GM21786 (cell line): ENCODE measurements around the gene MRPS34.

Experiments
- ATAC-seq: cut with Tn5 transposase; IDR thresholded peaks from one replicate; pipeline ENCODE4 v1.9.1; 2021; ENCODE audit not compliant: unreplicated experiment

Gene MRPS34

DNA sequence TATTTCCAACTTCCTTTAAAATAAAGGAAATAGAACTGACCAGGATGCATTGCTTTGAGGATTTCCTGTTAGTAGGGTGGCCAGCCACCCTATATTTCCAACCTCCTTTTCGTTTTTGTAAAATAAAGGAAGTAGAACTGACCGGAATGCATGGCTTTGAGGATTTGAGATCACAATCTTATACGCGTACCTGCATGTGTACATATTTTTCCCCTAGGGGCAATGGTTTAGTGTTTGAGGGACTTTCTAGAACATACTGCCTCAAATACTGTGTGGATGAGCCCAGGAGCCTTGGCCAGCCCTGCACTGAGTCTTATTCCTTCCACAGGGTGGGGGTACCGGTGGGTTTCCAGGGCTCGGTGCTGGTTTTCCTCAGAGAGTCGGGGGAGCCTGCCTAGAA lies 41.3 kb downstream of the MRPS34 start:
- no peak for ATAC-seq

DNA sequence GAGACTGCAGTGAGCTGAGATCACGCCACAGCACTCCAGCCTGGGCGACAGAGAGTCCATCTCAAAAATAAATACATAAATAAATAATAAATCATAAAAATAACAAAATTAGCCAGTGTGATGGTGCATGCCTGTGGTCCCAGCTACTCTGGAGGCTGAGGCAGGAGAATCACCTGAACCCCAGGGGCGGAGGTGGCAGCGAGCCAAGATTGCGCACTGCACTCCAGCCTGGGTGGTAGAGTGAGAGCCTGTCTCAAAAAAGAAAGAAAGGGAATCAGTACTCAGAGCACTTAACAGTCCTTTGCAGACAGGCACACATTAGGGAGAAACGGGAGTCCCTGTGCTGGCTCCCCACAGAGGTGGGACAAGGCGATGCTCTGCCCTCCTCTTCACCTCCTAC lies 41.9 kb downstream of the MRPS34 start:
- ATAC-seq, result no peak

DNA sequence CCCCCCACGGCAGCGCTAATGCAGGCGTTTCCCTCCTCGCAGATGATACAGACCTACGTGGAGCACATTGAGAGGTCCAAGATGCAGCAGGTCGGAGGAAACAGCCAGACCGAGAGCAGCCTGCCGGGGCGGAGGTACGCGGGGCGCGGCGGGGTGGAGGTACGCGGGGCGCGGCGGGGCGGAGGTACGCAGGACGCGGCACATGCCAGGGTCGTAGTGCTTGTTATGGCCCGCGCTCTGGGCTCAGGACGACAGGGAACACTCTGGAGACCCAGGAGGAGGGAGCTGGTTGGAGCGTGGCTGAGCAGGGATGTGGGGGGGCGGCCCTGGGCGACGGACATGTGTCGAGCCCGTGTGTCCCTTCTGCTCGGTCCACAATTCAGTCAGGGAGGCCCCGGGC lies 43.5 kb downstream of the MRPS34 start:
- ATAC-seq, result no peak

DNA sequence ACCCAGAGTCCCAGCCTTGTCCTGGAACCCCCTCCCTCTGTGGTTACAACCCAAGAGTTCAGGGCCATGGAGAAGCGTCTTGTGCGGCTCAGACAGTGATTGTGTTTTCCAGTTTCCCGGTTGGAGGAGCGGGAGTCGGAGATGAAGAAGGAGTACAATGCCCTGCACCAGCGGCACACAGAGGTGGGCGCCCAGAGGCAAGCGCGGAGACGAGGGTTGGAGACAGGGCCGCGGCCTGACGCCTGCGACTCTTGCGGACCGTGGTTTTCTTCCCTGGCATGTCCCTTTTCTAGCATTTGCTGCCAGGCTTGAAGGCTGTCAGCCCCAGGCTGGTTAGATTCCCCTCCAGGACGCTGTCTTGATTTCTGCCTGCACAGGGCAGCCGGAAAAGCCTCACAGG lies 43.9 kb downstream of the MRPS34 start:
- ATAC-seq, result no peak

DNA sequence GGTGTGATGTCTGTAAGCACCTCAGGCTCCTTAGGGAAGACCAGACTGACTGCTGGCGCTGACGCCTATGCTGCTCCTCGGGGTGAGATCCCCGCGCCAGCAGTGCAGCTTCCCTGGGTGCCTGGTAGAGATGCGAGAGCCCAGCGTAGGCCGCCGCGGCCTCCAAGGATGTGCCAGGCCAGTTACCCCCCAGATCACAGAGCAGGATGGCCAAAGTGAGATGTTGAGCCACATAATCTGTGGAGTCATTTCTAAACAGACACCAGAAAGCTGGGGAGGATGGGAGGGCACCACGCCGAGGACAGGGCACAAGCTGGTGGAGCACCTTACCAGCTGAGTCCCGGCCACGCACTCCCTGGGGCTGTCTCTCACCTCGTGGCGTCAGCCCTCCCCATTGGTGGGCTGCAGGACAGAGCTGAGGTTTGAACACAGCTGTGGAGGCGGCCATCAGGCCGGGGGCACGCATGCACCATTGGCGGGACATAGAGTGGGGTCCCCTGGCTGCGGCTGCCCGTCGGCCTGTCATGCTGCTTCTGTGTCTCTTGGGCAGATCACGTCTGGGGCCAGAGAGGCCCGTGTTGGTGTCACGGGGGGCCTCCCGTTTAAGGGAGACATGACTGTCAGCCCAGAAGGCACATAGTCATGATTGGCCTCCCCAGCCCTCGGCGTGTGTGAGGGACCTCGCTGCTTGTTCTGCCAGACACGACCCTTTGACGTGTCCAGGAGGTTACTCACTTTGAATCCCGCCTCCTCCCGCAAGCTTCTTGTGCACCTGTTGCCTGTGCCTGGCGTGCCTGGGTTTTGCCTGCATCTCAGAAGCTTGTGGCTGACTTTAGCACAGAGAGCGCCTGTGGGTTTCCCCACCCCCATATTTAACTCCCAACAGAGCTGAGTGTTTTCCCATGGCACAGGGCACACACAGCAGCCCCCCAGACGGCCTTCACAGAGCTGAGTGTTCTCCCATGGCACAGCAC lies 45.0 kb downstream of the MRPS34 start:
- ATAC-seq, result no peak

DNA sequence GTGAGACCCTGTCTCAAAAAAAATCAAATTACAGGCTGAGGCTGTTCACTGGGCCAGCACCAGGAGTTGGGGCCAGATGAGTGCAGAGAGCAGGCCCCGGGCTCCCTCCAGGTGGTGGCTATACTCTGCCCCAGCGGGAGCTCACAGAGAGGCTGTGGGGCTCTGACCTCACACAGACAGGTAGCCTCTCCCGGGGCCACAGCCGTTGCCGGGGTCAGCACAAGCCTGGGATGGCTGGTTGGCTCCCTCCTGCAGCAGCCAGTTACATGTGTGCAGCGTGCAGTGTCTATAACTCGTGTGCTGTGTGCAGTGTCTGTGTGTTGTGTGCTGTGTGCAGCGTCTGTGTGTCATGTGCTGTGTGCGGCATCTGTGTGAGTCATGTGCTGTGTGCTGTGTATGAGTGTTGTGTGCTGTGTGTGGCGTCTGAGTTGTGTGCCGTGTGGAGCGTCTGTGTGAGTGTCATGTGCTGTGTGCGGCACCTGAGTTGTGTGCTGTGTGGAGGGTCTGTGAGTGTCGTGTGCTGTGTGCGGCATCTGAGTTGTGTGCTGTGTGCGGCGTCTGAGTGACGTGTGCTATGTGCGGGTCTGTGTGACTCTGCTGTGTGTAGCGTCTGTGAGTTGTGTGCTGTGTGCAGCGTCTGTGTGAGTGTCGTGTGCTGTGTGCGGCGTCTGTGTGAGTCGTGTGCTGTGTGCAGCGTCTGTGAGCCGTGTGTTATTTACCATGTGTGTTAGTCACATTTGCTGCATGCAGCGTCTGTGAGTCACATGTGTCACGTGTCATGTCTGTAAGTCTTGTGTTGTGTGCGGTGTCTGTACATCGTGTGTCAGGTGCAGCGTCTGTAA lies 46.1 kb downstream of the MRPS34 start:
- ATAC-seq, result no peak

DNA sequence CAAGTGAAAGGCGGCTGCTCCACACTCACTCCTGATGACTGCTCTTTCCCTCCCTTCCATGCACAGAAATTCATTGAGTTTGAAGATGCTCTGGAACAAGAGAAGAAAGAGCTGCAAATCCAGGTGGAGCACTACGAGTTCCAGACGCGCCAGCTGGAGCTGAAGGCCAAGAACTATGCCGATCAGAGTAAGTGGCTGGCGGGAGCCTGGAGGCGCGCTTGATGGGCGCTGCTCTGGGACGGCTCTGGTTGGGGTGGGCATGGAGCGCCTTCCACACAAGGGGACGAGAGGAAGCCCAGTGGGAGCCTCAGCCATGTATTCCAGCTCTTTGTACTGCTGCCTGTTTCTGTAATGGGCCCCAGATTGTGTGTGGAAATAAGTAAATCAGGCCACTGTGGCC lies 48.4 kb downstream of the MRPS34 start:
- no peak for ATAC-seq

DNA sequence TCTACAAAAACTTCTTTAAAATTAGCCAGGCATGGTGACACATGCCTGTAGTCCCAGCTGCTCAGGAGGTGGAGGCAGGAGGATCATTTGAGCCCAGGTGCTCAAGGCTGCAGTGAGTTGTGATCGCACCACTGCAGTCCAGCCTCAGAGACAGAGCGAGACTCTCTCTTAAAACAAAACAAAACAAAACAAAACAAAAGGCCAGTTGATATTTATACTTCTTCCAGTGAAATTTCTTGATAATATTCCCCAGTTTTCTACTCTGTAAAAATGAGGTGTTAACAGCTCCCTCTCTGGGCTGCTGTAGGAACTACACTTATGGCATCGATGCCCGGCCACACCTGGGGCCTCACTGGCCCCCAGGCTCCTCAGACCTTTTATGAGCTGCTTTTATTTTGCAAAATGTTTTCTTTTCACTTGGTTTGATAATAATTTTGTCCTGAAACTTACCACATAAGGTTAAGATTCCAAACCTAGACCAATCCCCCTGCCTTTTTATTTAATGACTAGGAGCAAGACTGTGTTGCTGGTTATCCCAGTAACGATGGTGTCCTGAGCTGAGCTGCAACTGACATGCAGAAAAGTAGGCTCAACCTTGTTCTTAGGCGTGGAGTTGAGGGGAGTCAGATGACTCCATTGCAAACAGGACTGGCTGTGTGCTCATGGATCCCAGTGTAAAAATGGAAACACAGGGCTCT lies 49.3 kb downstream of the MRPS34 start:
- no peak for ATAC-seq
